Panc1 (cell line): ENCODE measurements around the gene C16orf74. TPM values are rescaled to one million over a fixed set of nuclear protein-coding genes. Genes with fewer than 3 reads are reported as not detected.

ENCODE experiments used
- ATAC-seq: fragments of 200-7000 bp; cut with Tn5 transposase; 2 replicates; pipeline ENCODE4 v1.9.1; 2020; ENCODE audit warnings: mild to moderate bottlenecking, moderate library complexity
- BruUV-seq: library from RNA; stranded (reverse); fragments of 400-500 nt; replicated peaks from 2 replicates; lab custom pipeline; 2021; lab: Mats Ljungman, UMichigan
- CTCF ChIA-PET: fragments of 300-600 bp; sonication (Branson Sonifier 250); formaldehyde crosslinking; loops from one replicate; lab custom pipeline; 2022; ENCODE audit warnings: antibody characterized with exemption; lab: Charles Lee
- POLR2A ChIA-PET: fragments of 300-600 bp; sonication (Branson Sonifier 250); formaldehyde crosslinking; loops from one replicate; lab custom pipeline; 2022; ENCODE audit warnings: antibody characterized with exemption; lab: Charles Lee
- DNase-seq: peaks from one replicate; pipeline ENCODE4 v3.0.0-alpha.2; 2010; ENCODE audit warnings: low read depth, low spot score
- H3K27ac ChIP-seq: 2 replicates; pipeline ENCODE4 v1.5.1; 2011; ENCODE audit warnings: mild to moderate bottlenecking, low read length, inconsistent platforms
- H3K27me3 ChIP-seq: fragments of 200-500 bp; sonication (Bioruptor generic); 2 replicates; pipeline ENCODE4 v1.6.0; 2014; ENCODE audit warnings: low read length, inconsistent platforms; ENCODE audit not compliant: control insufficient read depth, insufficient read depth
- H3K36me3 ChIP-seq: fragments of 200-500 bp; sonication (Bioruptor generic); 2 replicates; pipeline ENCODE4 v1.5.1; 2014; ENCODE audit warnings: inconsistent platforms, mild to moderate bottlenecking, low read length, moderate library complexity; ENCODE audit not compliant: control insufficient read depth, insufficient read depth
- H3K4me1 ChIP-seq: 2 replicates; pipeline ENCODE4 v1.5.1; 2011; ENCODE audit warnings: inconsistent platforms, mild to moderate bottlenecking, low read length, moderate library complexity; ENCODE audit not compliant: control insufficient read depth, insufficient read depth
- H3K4me3 ChIP-seq, 2 experiments: 2 replicates each; pipeline ENCODE4 v1.5.1; 2011 to 2012; ENCODE audit warnings: low read depth in 2 of 2, low read length in 2 of 2, mild to moderate bottlenecking in 2 of 2, inconsistent platforms in 1 of 2, moderate library complexity in 1 of 2
- H3K9me3 ChIP-seq: fragments of 200-500 bp; sonication (Bioruptor generic); 2 replicates; pipeline ENCODE4 v1.5.1; 2014; ENCODE audit warnings: low read depth, mild to moderate bottlenecking, inconsistent platforms, low read length, moderate library complexity; ENCODE audit not compliant: control insufficient read depth, insufficient read depth
- CTCF ChIP-seq: fragments of 450-650 bp; IDR thresholded peaks from 2 replicates; pipeline ENCODE4 v1.5.1; 2017; ENCODE audit warnings: mild to moderate bottlenecking
- POLR2AphosphoS5 ChIP-seq: IDR thresholded peaks from 2 replicates; pipeline ENCODE4 v1.6.1; 2012; ENCODE audit warnings: mild to moderate bottlenecking, low read depth, low read length, moderate library complexity
- REST ChIP-seq, 2 experiments: IDR thresholded peaks; 2 replicates each; pipeline ENCODE4 v1.6.1; 2011 to 2012; ENCODE audit warnings: low read depth in 2 of 2, control low read depth in 1 of 2, low read length in 1 of 2, mild to moderate bottlenecking in 1 of 2, moderate library complexity in 1 of 2; ENCODE audit not compliant: insufficient read depth in 1 of 2
- SIN3A ChIP-seq: IDR thresholded peaks from 2 replicates; pipeline ENCODE4 v1.6.1; 2012; ENCODE audit warnings: low read depth, mild to moderate bottlenecking, low read length, moderate library complexity, borderline replicate concordance; ENCODE audit not compliant: insufficient read depth
- TCF7L2 ChIP-seq: IDR thresholded peaks from 2 replicates; pipeline ENCODE4 v1.6.1; 2011; ENCODE audit warnings: mild to moderate bottlenecking, low read depth, low read length, inconsistent platforms
- in situ Hi-C: cut with HindIII; loops from 2 replicates; pipeline ENCODE4 v1.10.0; 2016; ENCODE audit warnings: low sequenced_read_pairs, low pct_unique_long_range_greater_than_20kb
- intact Hi-C: fragments of 100-400 bp; cut with micrococcal nuclease; formaldehyde crosslinking; loops from one replicate; pipeline ENCODE4 v1.10.0; 2022; ENCODE audit not compliant: unreplicated experiment
- total RNA-seq: library from RNA; stranded (reverse); gene quantifications from one replicate; pipeline ENCODE4 v1.2.1, GENCODE V29; 2021; ENCODE audit not compliant: unreplicated experiment

C16orf74 gene
- total RNA-seq, 1 experiment from 2014 or later: 1.5 TPM

- Histone ChIP-seq H3K27me3 (no peaks in the 10 kb centered on the region), H3K4me1 (no peaks in the 10 kb centered on the region), H3K4me3 (no peak overlapping the region), H3K36me3 (no peaks in the 10 kb centered on the region), H3K9me3 (no peaks in the 10 kb centered on the region), H3K27ac (no peak overlapping the region)
- in situ Hi-C loops: no loop called here
- CTCF ChIA-PET: no interaction called here
- no peak for DNase-seq
- POLR2A ChIA-PET: no interaction called here
- TF ChIP-seq SIN3A: no peak
- TF ChIP-seq POLR2AphosphoS5: no peak
- no peak for TF ChIP-seq TCF7L2
- no peak for TF ChIP-seq CTCF
- TF ChIP-seq REST (IDR thresholded peaks at IDR 0.05; ENCODE audit: insufficient read depth in 1 of 2, low read depth in 2 of 2, low read length in 1 of 2): no peak
- intact Hi-C loops: no loop called here
- ATAC-seq: no peak
- no TSS peak for BruUV-seq
Observed at GRCh38 chr16:85738923-85739715, 11.8 kb downstream of the C16orf74 start.

- H3K27me3 ChIP-seq: no peaks in the 10 kb centered on the region
- H3K27ac ChIP-seq: no peak overlapping the region
- in situ Hi-C loops: no loop called here
- intact Hi-C loops: no loop called here
- no peak overlapping the region for H3K4me3 ChIP-seq
- BruUV-seq: no TSS peak
- ChIA-PET CTCF (interaction anchor here (0.6 kb wide), 1 partner anchor 55 kb away, joined by 19 read pairs; no protein-coding TSS in a partner anchor), POLR2A (interaction anchor here (0.8 kb wide), 1 partner anchor 43 kb away, joined by 5 read pairs; no protein-coding TSS in a partner anchor)
- TF ChIP-seq SIN3A: no peak
- no peak for TF ChIP-seq CTCF
- no peak for TF ChIP-seq TCF7L2
- H3K36me3 ChIP-seq: no peaks in the 10 kb centered on the region
- ATAC-seq: no peak
- DNase-seq: no peak
- no peaks in the 10 kb centered on the region for H3K9me3 ChIP-seq
- no peaks in the 10 kb centered on the region for H3K4me1 ChIP-seq
Observed at GRCh38 chr16:85736921-85737320, 14.0 kb downstream of the C16orf74 start.
